Spleen (tissue), 7 donors: ENCODE results near the gene FUT6.

Experiments used
- POLR2A ChIP-seq, 3 donors: fragments of 450-650 bp; IDR thresholded peaks; one replicate each; pipeline ENCODE4 v1.5.1; 2017; ENCODE audit warnings: antibody characterized with exemption in 3 of 3, mild to moderate bottlenecking in 1 of 3
- TF ChIP-seq, protein P1 (sequence below), 11 experiments: fragments of 200-600 bp in 7 of 11; fragments of 450-650 bp in 4 of 11; sonication (generic) in 4 of 11; IDR thresholded peaks in 8 of 11; conservative IDR thresholded peaks in 3 of 11; 1 replicate in 7 of 11; 2 replicates in 4 of 11; pipeline versions ENCODE4 v1.4.0 to v1.8.0; 2016 to 2021; ENCODE audit warnings: antibody characterized with exemption in 11 of 11, inconsistent platforms in 4 of 11, mild to moderate bottlenecking in 1 of 11
- donor health status: DM: no; HTN: no; CAD: no; lungs with moderate emphysema.
- donor health status: DM: no; HTN: no; CAD: no.
- donor health status: DM: no; HTN: no; CAD: no.

- TF ChIP-seq, protein P1, sequence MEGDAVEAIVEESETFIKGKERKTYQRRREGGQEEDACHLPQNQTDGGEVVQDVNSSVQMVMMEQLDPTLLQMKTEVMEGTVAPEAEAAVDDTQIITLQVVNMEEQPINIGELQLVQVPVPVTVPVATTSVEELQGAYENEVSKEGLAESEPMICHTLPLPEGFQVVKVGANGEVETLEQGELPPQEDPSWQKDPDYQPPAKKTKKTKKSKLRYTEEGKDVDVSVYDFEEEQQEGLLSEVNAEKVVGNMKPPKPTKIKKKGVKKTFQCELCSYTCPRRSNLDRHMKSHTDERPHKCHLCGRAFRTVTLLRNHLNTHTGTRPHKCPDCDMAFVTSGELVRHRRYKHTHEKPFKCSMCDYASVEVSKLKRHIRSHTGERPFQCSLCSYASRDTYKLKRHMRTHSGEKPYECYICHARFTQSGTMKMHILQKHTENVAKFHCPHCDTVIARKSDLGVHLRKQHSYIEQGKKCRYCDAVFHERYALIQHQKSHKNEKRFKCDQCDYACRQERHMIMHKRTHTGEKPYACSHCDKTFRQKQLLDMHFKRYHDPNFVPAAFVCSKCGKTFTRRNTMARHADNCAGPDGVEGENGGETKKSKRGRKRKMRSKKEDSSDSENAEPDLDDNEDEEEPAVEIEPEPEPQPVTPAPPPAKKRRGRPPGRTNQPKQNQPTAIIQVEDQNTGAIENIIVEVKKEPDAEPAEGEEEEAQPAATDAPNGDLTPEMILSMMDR (IDR thresholded peaks at IDR 0.05 in 8 of 11, conservative IDR thresholded peaks at IDR 0.05 in 3 of 11), result no peak
- TF ChIP-seq POLR2A (IDR thresholded peaks at IDR 0.05), result no peak
These were observed 37.9 kb upstream of the FUT6 start for GRCh38 chr19:5877427-5877826.
